AG10803 (cell line): ENCODE measurements around the gene NMNAT3.

Experiments used
- DNase-seq: peaks from one replicate; pipeline ENCODE4 v3.0.0; 2010; ENCODE audit warnings: low read depth
- H3K4me3 ChIP-seq: 2 replicates; pipeline ENCODE4 v1.5.1; 2011; ENCODE audit warnings: mild to moderate bottlenecking, low read length, control low read depth
- TF ChIP-seq, protein P1 (sequence below): conservative IDR thresholded peaks from 2 replicates; pipeline ENCODE4 v1.5.1; 2011; ENCODE audit warnings: mild to moderate bottlenecking, low read length, control low read depth, inconsistent platforms

The NMNAT3 gene

DNA sequence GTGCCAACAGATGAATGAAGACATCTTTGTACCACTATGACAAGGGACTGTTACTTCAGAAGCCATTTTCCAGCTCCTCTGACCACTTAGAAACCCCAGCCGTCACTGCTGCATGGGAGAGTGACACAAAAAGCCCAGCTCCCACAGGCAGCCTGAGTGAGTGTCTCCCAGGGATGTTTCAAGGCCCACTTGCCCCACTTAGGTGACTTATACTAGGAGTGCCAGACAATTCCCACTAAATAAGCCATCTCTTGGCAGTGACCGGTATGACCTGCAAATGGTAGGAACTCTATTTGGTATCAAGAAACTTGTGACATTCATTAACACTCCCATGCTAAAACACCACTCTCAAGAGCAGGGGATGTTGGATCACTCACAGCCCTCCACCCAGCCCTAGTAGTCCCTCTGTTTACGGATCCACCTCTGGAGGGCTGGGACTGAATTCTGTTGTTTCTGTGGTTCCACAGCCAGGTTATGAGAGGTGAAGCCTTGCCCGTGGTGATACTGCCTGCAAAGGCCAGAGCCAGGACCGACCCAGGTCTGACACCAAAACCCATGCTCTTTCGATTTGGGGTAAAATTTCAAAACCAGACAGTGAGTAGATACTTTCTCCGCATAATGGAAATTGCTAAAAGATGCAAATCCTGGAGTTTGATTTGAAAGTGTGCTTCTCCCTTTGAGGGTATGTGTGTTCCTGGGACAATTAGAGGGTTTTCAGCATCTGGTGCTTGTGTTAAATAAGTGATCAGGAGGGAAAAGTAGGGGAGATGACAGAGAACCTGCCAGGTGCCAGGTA, 152.7 kb downstream of the NMNAT3 start:
- TF ChIP-seq, protein P1, sequence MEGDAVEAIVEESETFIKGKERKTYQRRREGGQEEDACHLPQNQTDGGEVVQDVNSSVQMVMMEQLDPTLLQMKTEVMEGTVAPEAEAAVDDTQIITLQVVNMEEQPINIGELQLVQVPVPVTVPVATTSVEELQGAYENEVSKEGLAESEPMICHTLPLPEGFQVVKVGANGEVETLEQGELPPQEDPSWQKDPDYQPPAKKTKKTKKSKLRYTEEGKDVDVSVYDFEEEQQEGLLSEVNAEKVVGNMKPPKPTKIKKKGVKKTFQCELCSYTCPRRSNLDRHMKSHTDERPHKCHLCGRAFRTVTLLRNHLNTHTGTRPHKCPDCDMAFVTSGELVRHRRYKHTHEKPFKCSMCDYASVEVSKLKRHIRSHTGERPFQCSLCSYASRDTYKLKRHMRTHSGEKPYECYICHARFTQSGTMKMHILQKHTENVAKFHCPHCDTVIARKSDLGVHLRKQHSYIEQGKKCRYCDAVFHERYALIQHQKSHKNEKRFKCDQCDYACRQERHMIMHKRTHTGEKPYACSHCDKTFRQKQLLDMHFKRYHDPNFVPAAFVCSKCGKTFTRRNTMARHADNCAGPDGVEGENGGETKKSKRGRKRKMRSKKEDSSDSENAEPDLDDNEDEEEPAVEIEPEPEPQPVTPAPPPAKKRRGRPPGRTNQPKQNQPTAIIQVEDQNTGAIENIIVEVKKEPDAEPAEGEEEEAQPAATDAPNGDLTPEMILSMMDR = no peak
- H3K4me3 ChIP-seq = no peak overlapping the region
- DNase-seq = no peak

DNA sequence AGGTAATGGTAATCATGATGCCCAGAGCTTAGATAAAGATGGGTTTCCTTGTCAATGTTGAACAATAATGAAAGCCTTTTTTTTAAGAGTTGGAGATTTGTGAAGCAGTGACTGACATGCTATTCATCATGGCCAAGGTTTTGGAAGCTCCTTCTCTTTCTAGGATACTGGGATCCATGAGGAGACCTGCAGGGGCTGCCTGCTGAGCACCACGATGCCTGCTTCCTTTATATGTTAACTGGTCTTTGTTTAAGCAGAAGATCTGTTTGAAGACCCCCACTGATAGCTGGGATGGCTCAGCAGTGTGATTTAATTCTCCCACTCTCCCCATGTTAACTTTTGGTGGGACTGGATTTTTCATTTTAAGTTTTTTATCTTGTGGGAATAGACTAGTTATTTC, 154.1 kb downstream of the NMNAT3 start:
- TF ChIP-seq, protein P1 = no peak
- no peak overlapping the region for H3K4me3 ChIP-seq
- no peak for DNase-seq

GRCh38 chr3:139523166-139523565, 154.6 kb downstream of the NMNAT3 start:
- no peak overlapping the region for H3K4me3 ChIP-seq
- TF ChIP-seq, protein P1 = no peak
- no peak for DNase-seq

- TF ChIP-seq, protein P1 = no peak
- no peak overlapping the region for H3K4me3 ChIP-seq
These were observed 155.4 kb downstream of the NMNAT3 start for GRCh38 chr3:139522421-139522820.

DNA sequence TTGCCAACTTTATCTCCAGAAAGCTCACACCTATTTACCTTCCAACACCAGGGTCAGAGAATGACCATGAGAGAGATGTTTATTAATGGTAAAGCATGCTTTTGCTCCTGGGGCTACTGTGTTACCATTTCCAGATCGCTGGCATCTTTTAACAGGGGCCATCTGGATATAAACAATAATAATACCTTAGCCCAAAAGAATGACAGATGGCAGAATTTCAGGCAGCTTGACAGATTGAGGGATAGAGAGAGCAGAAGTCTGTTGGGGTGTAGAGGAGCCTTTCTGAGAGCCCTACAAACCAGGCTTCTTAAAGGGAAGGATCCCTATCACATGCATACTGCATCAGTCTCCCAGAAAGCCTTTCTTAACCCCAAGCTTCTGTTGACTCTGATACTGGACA, 156.0 kb downstream of the NMNAT3 start:
- TF ChIP-seq, protein P1 = no peak
- H3K4me3 ChIP-seq = no peak overlapping the region
- no peak for DNase-seq

More at GRCh38 chr3:139522421-139522820, 155.4 kb downstream of the NMNAT3 start:
- DNase-seq = no peak

DNA sequence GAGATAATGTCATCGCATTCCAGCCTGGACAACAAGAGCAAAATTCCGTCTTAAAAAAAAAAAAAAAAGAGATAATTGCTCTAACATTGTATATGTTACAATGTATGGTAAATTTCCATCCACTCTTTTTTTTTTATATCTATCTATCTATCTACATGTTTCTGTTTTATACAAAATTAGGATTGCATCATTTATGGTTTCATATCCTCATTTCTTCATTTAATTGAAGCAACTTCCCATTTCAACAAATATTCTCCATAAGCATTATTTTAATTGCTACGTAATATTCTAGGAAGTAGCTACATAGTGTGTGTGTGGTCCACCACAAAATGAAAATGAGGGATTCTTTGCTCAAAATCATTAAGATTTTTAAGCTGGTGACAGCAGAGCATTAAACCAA, 156.6 kb downstream of the NMNAT3 start:
- no peak overlapping the region for H3K4me3 ChIP-seq
- no peak for DNase-seq

More for the DNA sequence above, 156.6 kb downstream of the NMNAT3 start:
- TF ChIP-seq, protein P1 = no peak
